ENCODE results near the gene ULBP1.
"Not testable (repeated sequence)": the region's sequence is repeated elsewhere in the genome, so short reads cannot be mapped to it uniquely, and the experiment has no call there.

Gene ULBP1

GRCh38 chr6:149951626-149952025 lies 12.1 kb upstream of the ULBP1 start:
- no peak for DNase-seq (ENCODE audit: low read depth in 1 of 2, low spot score in 1 of 2)

- not testable (repeated sequence) for DNase-seq (ENCODE audit: low read depth in 1 of 2, low spot score in 1 of 2)
These were observed 10.4 kb upstream of the ULBP1 start for GRCh38 chr6:149953390-149953789.

- DNase-seq (ENCODE audit: low read depth in 1 of 2, low spot score in 1 of 2) = not testable (repeated sequence)
These were observed 9.8 kb upstream of the ULBP1 start for GRCh38 chr6:149953934-149954327.

GRCh38 chr6:149954328-149954983 lies 9.3 kb upstream of the ULBP1 start:
- DNase-seq (ENCODE audit: low read depth in 1 of 2, low spot score in 1 of 2) = not testable (repeated sequence)

- not testable (repeated sequence) for DNase-seq (ENCODE audit: low read depth in 1 of 2, low spot score in 1 of 2)
These were observed 8.6 kb upstream of the ULBP1 start for GRCh38 chr6:149954984-149955653.

- DNase-seq (ENCODE audit: low read depth in 1 of 2, low spot score in 1 of 2) = not testable (repeated sequence)
These were observed 8.0 kb upstream of the ULBP1 start for GRCh38 chr6:149955654-149956317.

GRCh38 chr6:149958124-149958523 lies 5.6 kb upstream of the ULBP1 start:
- DNase-seq (ENCODE audit: low read depth in 1 of 2, low spot score in 1 of 2) = not testable (repeated sequence)

- not testable (repeated sequence) for DNase-seq (ENCODE audit: low read depth in 1 of 2, low spot score in 1 of 2)
These were observed 3.9 kb upstream of the ULBP1 start for GRCh38 chr6:149959806-149960205.

GRCh38 chr6:149960488-149960887 lies 3.3 kb upstream of the ULBP1 start:
- no peak for DNase-seq (ENCODE audit: low read depth in 1 of 2, low spot score in 1 of 2)

- DNase-seq (ENCODE audit: low read depth in 1 of 2, low spot score in 1 of 2) = no peak
These were observed 1.9 kb upstream of the ULBP1 start for GRCh38 chr6:149961728-149962425.

- DNase-seq (ENCODE audit: low read depth in 1 of 2, low spot score in 1 of 2) = no peak
These were observed 1.1 kb upstream of the ULBP1 start for GRCh38 chr6:149962461-149963211.

GRCh38 chr6:149963212-149963461 lies 606 bp upstream of the ULBP1 start:
- no peak for DNase-seq (ENCODE audit: low read depth in 1 of 2, low spot score in 1 of 2)

GRCh38 chr6:149964308-149965193 lies 808 bp downstream of the ULBP1 start:
- no peak for DNase-seq (ENCODE audit: low read depth in 1 of 2, low spot score in 1 of 2)

GRCh38 chr6:149965194-149966020 lies 1.7 kb downstream of the ULBP1 start:
- no peak for DNase-seq (ENCODE audit: low read depth in 1 of 2, low spot score in 1 of 2)

- DNase-seq (ENCODE audit: low read depth in 1 of 2, low spot score in 1 of 2) = not testable (repeated sequence)
These were observed 2.6 kb downstream of the ULBP1 start for GRCh38 chr6:149966319-149966718.

GRCh38 chr6:149967591-149967990 lies 3.8 kb downstream of the ULBP1 start:
- DNase-seq (ENCODE audit: low read depth in 1 of 2, low spot score in 1 of 2) = no peak

GRCh38 chr6:149967999-149968398 lies 4.3 kb downstream of the ULBP1 start:
- not testable (repeated sequence) for DNase-seq (ENCODE audit: low read depth in 1 of 2, low spot score in 1 of 2)

- not testable (repeated sequence) for DNase-seq (ENCODE audit: low read depth in 1 of 2, low spot score in 1 of 2)
These were observed 5.2 kb downstream of the ULBP1 start for GRCh38 chr6:149968909-149969308.

- no peak for DNase-seq (ENCODE audit: low read depth in 1 of 2, low spot score in 1 of 2)
These were observed 5.9 kb downstream of the ULBP1 start for GRCh38 chr6:149969635-149970034.
